NCI-H2081 treated with DMSO at 0.1 percent for 48 hours (cell line): ENCODE data around the gene LSM7.

Source experiments
- DNase-seq: peaks from one replicate; lab custom pipeline; 2025; lab: John Stamatoyannopoulos, UW

Gene LSM7

DNA sequence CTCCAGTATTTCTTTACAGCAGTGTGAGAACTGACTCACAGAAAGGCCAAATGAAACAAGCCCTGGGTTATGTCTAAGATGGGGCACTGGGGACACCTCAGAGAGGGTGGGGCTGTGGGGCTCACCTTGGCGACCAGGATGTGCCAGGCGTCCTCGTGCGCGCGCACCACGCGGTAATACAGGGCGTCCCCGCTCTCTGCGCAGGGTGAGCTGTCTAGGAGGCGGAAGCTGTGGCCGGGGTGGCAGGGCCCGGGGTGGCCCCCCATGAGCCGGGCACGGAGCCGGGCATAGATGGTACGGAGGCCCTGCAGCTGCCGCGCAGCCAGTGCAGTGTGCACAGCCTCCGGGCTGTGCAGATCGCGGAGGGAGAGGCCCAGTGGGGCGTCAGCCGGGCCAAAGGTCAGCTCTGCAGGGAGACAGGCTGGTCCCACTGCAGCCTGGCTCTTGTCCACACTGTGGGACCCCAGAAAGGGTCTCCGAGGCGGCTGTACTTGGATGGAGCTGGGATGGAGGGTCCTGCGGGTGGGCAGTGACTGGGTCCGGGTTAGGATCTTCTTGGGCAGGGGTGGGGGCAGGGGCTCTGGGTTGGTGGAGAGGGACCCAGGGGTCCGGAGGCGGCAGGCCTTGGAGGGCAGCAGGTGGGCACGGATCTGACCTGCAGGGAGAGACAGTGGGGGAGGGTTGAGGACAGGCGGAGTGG, 49.8 kb downstream of the LSM7 start:
- no peak for DNase-seq

DNA sequence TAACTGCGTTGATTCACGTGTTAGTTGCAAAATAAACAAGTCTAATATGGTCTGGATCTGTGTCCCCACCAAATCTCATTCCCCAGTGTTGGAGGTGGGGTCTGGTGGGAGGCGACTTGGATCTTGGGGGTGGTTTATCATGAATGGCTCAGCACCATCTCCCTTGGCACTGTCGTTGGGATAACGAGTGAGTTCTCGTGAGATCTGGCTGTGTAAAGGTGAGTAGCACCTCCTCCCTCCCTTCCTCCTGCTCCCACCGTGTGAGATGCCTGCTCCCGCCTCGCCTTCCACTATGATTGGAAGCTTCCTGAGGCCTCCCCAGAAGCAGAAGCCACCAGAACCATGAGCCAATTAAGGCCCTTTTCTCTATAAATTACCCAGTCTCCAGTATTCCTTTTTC, 51.2 kb downstream of the LSM7 start:
- DNase-seq, result no peak

DNA sequence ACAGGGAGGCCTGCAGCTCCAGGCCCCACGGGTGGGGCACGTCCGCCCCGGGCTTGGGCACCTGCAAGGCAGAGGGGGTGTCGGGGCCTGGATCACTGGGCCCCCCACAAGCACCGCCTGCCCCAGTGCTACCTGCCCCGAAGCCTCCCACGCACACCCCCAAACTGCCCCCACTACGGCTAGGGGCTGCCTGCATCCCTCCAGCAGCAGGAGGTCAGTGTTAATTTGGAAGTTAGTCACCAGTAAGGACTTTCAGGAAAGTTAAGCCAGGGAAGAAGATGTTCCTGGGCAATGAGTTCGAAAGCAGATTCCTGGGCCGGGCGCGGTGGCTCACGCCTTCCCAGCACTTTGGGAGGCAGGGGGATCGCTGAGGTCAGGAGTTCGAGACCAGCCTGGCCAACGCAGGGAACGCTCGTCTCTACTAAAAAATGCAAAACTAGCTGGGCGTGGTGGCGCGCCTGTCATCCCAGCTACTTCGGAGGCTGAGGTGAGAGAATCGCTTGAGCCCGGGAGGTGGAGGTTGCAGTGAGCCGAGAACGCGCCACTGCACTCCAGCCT, 51.9 kb downstream of the LSM7 start:
- DNase-seq, result no peak

DNA sequence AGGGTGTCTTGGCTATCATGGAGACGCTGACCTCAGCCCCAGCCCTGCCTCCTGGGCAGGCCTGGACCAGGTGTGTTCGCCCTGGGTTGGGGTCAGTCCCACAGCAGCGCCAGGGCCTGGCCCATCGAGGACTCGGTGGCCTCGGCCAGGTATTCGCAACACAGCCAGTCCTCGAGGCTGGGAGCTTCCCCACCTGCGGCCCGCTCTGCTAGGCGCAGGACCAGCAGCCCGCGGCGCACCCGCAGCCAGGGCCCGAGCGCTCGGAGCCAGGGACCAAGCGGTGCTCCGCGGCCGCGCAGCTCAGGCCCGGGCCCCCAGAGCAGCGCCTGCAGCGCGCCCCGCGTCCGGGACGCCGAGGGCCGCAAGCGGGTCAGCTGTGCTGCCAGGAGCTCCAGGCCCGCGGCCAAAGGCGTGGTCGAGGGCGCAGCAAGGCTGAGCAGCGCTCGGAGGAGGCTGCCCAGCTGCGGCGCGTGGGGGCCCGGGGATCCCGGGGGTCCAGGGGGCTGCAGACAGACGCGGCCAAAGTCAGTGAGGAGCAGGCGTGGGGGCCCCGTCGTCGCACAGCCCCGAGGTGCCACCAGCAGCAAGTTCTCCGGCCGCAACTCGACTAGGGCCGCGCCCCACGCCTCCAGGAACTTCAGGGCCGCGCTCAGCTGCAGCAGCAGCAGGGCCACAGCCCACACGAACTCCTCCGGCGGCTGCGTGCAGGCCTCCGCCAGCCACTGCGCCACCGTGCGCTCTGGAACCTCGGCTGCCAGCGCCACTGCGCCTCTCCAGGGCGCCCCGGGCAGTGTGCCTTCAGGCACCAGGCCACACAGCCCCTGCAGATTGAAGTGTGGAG, 52.6 kb downstream of the LSM7 start:
- no peak for DNase-seq

DNA sequence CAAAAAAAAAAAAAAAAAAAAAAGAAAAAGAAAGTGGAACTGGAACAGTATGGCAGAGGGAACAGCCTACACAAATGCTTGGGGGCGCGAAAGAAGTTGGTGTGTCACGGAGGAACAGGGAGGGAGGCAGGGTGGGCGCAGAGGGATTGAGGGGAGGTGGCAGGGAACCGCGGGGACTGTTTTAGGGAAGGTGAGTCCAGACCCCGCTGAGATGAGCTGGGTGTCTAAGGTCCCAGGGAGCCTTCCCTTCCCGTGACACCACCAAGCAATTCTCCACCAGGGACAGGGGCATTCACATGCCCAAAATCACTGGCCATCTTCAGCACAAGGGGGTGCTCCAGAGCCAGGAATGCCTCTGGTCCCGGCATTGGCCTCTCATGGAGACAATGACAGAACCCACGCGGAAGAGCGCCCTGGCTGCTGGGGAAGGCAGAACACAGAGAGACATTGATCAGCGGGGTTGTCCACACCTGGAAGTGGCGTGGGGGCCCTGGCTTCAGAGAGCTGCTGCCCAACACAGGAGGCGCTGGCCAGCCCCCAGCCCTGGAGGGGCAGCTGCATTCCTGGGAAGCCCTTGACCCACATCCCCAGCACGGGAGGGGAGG, 53.4 kb downstream of the LSM7 start:
- no peak for DNase-seq

DNA sequence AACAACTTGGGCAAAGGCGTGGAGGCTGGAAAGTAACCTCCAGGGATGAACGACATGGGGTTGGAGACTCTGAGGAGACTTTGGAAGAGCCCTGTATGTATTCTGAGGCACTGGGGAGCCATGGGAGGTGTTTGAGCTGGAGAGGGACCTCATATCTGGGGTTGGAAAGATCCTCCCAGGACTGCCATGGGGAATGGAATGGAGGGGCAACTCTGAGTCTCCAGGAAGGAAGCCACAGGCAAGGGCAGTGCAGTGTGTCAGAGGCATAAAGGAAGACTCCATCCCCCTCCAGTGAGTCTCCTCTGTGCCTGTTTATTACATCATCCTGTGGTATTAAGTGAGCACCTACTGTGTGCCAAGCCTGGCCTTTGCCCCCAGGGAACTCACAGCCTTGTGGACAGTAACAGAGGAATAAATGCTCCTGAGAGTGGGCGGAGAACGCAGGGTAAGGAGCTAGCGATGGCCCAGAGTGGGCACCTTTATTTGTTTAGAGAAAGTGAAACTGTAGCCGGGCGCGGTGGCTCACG, 54.1 kb downstream of the LSM7 start:
- DNase-seq, result no peak

DNA sequence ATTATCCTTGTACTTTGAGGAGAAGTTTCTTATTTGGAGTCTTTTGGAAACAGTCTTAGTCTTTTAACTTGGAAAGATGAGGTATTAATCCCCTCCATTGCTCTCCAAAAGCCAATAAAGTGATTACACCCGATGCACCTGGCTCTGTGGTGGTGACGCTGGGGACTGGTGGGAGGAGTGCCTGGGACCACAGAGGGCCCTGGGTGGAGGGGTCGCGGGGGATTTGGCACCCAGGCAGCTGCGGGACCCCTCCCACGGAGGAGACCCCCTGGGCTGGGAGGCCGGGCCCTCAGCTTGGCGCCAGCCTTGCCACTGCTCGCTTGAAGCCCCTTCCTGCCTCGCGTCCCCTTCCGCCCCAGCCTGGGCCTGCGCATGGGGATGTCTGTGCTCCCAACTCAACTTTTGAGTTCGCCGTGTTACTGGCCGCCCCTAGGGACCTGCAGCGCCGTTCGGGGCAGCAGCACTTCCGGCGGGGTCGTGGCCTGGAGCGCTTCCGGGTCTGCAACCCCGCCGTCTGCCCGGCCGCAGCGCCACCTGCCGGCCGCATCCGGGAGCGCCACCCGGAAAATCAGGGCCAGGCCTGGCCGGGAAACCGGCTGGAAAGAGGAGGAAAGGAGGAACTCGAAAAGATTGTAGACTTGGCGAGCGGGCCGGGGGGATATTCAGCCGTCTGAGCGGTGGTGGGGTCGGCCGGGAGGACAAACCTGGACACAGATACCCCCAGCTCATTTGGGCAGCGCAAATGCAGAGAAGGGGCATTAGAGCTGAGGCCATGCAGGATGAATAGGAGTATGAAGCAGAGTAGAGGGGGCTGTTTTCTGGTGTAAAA, 54.8 kb downstream of the LSM7 start:
- DNase-seq, result no peak
